A549 (cell line): Measurements from ENCODE around the gene TEC. TPM values are rescaled to one million over a fixed set of nuclear protein-coding genes. Genes with fewer than 3 reads are reported as not detected.
"Not testable (repeated sequence)": the region's sequence is repeated elsewhere in the genome, so short reads cannot be mapped to it uniquely, and the experiment has no call there.

ENCODE experiments used
- ATAC-seq, 2 experiments: fragments of 200-7000 bp in 1 of 2; fragments of >200 bp in 1 of 2; cut with Nextera tagmentation in 1 of 2; cut with Tn5 transposase in 1 of 2; 3 replicates each; pipeline versions ENCODE4 v1.8.0 to v1.9.1; 2018 to 2020; ENCODE audit warnings: mild to moderate bottlenecking in 1 of 2, moderate library complexity in 1 of 2
- CTCF ChIA-PET: fragments of 300-600 bp; sonication (Branson Sonifier 250); formaldehyde crosslinking; extraction: SDS; loops from one replicate; lab custom pipeline; 2021; ENCODE audit warnings: antibody characterized with exemption, inconsistent platforms; lab: Yijun Ruan, JAX
- POLR2A ChIA-PET: fragments of 350-600 bp; formaldehyde crosslinking; extraction: SDS; loops from one replicate; lab custom pipeline; 2021; ENCODE audit warnings: antibody characterized with exemption, inconsistent platforms; lab: Yijun Ruan, JAX
- DNase-seq, 2 experiments: peaks; one replicate each; pipeline versions ENCODE4 v3.0.0 to v3.0.0-alpha.2; 2011 to 2016; ENCODE audit warnings: low read depth in 1 of 2, low spot score in 1 of 2
- FAIRE-seq: peaks from 2 replicates; lab custom pipeline; 2011; peaks lifted over from hg19 to GRCh38; lab: Jason Lieb, UNC
- H3K27ac ChIP-seq, 2 experiments: fragments of >200 bp; sonication (Bioruptor Twin); formaldehyde crosslinking; 3 replicates each; pipeline ENCODE4 v1.5.1; 2016 to 2017
- H3K4me1 ChIP-seq: fragments of >200 bp; sonication (Bioruptor Twin); formaldehyde crosslinking; 3 replicates; pipeline ENCODE4 v1.6.1; 2016
- H3K4me2 ChIP-seq: fragments of >200 bp; sonication (Bioruptor Twin); formaldehyde crosslinking; 3 replicates; pipeline ENCODE4 v1.6.1; 2016
- H3K4me3 ChIP-seq: fragments of >200 bp; sonication (Bioruptor Twin); formaldehyde crosslinking; 3 replicates; pipeline ENCODE4 v1.5.1; 2016
- H3K9me3 ChIP-seq: fragments of >200 bp; sonication (Bioruptor Twin); formaldehyde crosslinking; 3 replicates; pipeline ENCODE4 v1.6.1; 2016
- CBX2 ChIP-seq: fragments of 200-600 bp; sonication (generic); IDR thresholded peaks from 2 replicates; pipeline ENCODE4 v1.6.1; 2016; ENCODE audit warnings: low read depth, mild to moderate bottlenecking, borderline replicate concordance
- CBX8 ChIP-seq: fragments of 200-600 bp; sonication (generic); IDR thresholded peaks from 2 replicates; pipeline ENCODE4 v1.6.1; 2016
- CTCF ChIP-seq: fragments of >200 bp; sonication (Bioruptor Twin); formaldehyde crosslinking; IDR thresholded peaks from 3 replicates; pipeline ENCODE4 v1.5.1; 2016
- GATA3 ChIP-seq: IDR thresholded peaks from 2 replicates; pipeline ENCODE4 v1.6.1; 2012; ENCODE audit warnings: borderline replicate concordance
- HEYL ChIP-seq: fragments of 250-450 bp; sonication (Bioruptor Pico); IDR thresholded peaks from 2 replicates; pipeline ENCODE4 v1.8.0; 2021; ENCODE audit warnings: mild to moderate bottlenecking, moderate library complexity
- KDM5A ChIP-seq: fragments of 200-600 bp; sonication (generic); IDR thresholded peaks from 2 replicates; pipeline ENCODE4 v1.6.1; 2016; ENCODE audit warnings: antibody characterized with exemption, mild to moderate bottlenecking
- MAFK ChIP-seq: fragments of 450-650 bp; IDR thresholded peaks from 2 replicates; pipeline ENCODE4 v1.6.1; 2014; ENCODE audit not compliant: partially characterized antibody
- MYC ChIP-seq: IDR thresholded peaks from 2 replicates; pipeline ENCODE4 v1.6.1; 2012; ENCODE audit warnings: mild to moderate bottlenecking, inconsistent platforms, low read length, improper control_type of control experiment, borderline replicate concordance
- NFE2L2 ChIP-seq: fragments of 150-350 bp; conservative IDR thresholded peaks from 2 replicates; pipeline ENCODE4 v1.6.1; 2014; ENCODE audit warnings: low read length
- PHF8 ChIP-seq: fragments of 200-600 bp; sonication (generic); IDR thresholded peaks from 2 replicates; pipeline ENCODE4 v1.6.1; 2016; ENCODE audit warnings: low read depth, mild to moderate bottlenecking, antibody characterized with exemption, moderate library complexity, borderline replicate concordance
- POLR2A ChIP-seq: IDR thresholded peaks from 2 replicates; pipeline ENCODE4 v1.6.1; 2012; ENCODE audit warnings: mild to moderate bottlenecking, low read length
- RAD21 ChIP-seq, 2 experiments: fragments of >200 bp in 1 of 2; sonication (Bioruptor Twin) in 1 of 2; formaldehyde crosslinking in 1 of 2; IDR thresholded peaks in 1 of 2; conservative IDR thresholded peaks in 1 of 2; 2 replicates in 1 of 2; 3 replicates in 1 of 2; pipeline ENCODE4 v1.6.1; 2012 to 2018; ENCODE audit warnings: inconsistent platforms in 1 of 2
- RARB ChIP-seq: fragments of 250-450 bp; sonication (Bioruptor Pico); IDR thresholded peaks from 2 replicates; pipeline ENCODE4 v1.8.0; 2021; ENCODE audit warnings: mild to moderate bottlenecking, moderate library complexity
- RFX5 ChIP-seq: fragments of 450-650 bp; IDR thresholded peaks from 2 replicates; pipeline ENCODE4 v1.7.1; 2014; ENCODE audit warnings: antibody characterized with exemption, mild to moderate bottlenecking, moderate library complexity
- TP53 ChIP-seq: fragments of 250-450 bp; sonication (Bioruptor Pico); IDR thresholded peaks from 2 replicates; pipeline ENCODE4 v1.5.0; 2021; ENCODE audit warnings: mild to moderate bottlenecking, moderate library complexity
- ZC3H11A ChIP-seq: fragments of 450-650 bp; IDR thresholded peaks from 2 replicates; pipeline ENCODE4 v1.6.1; 2014; ENCODE audit warnings: antibody characterized with exemption, mild to moderate bottlenecking
- ZFP36 ChIP-seq: fragments of 450-650 bp; IDR thresholded peaks from 2 replicates; pipeline ENCODE4 v1.6.1; 2014; ENCODE audit warnings: borderline replicate concordance; ENCODE audit not compliant: partially characterized antibody
- ZNF302 ChIP-seq: fragments of 250-450 bp; sonication (Bioruptor Pico); IDR thresholded peaks from 2 replicates; pipeline ENCODE4 v1.9.0; 2021; ENCODE audit warnings: inconsistent platforms, mild to moderate bottlenecking, moderate library complexity
- WGBS: methylation state at CpG from one replicate; pipeline ENCODE4 v1.1.6; 2017; ENCODE audit errors: missing lambda C conversion rate; 5-methylcytosine and 5-hydroxymethylcytosine counted together
- polyA plus RNA-seq, 4 experiments: library from polyadenylated mRNA; depleted of rRNA in 3 of 4; stranded (reverse); fragments of >200 nt; fragmentation: RNase III in 1 of 4; extraction: RNeasy Plus Mini Kit Qiagen cat#74134 plus additional on column Dnase treatment in 1 of 4; gene quantifications; 2 replicates in 3 of 4; 3 replicates in 1 of 4; pipeline ENCODE4 v1.2.3, GENCODE V29; 2011 to 2017
- TF ChIP-seq, protein P1 (sequence below): fragments of 450-650 bp; IDR thresholded peaks from 2 replicates; pipeline ENCODE4 v1.6.1; 2014; ENCODE audit warnings: antibody characterized with exemption
- TF ChIP-seq, protein P2 (sequence below): IDR thresholded peaks from 2 replicates; pipeline ENCODE4 v1.6.1; 2012; ENCODE audit warnings: low read depth, borderline replicate concordance
- TF ChIP-seq, protein P3 (sequence below): fragments of >200 bp; sonication (Bioruptor Twin); formaldehyde crosslinking; IDR thresholded peaks from 2 replicates; pipeline ENCODE4 v1.6.1; 2016

Gene TEC
- polyA plus RNA-seq, 2 of the 4 experiments (the other 2 are of a cell fraction), result 1.2 to 1.6 TPM

DNA sequence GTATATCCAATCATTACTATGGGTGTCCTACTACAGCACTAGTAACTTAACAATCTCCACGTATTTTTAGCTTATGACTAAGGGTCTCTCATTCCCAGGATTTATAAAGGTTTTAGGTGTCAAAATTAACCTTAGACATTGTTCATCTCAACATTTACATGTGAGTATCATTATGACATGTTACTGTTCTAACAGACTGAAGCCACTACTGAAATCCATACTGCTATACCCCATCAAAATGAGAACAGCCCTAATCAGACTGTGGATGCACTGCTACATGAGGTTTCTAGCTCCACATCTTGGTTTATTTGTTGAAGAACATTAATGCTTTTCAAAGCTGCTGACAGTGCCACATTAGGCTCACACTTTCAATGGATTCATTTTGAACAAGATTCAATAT lies 100.0 kb downstream of the TEC start (continued):
- TF ChIP-seq, protein P1, sequence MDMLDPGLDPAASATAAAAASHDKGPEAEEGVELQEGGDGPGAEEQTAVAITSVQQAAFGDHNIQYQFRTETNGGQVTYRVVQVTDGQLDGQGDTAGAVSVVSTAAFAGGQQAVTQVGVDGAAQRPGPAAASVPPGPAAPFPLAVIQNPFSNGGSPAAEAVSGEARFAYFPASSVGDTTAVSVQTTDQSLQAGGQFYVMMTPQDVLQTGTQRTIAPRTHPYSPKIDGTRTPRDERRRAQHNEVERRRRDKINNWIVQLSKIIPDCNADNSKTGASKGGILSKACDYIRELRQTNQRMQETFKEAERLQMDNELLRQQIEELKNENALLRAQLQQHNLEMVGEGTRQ, result no peak
- no peak for TF ChIP-seq CTCF
- no peak for TF ChIP-seq GATA3
- no peak for TF ChIP-seq MAFK
- TF ChIP-seq CBX8, result no peak
- TF ChIP-seq MYC, result no peak
- TF ChIP-seq, all 56 proteins: peak for 0

DNA sequence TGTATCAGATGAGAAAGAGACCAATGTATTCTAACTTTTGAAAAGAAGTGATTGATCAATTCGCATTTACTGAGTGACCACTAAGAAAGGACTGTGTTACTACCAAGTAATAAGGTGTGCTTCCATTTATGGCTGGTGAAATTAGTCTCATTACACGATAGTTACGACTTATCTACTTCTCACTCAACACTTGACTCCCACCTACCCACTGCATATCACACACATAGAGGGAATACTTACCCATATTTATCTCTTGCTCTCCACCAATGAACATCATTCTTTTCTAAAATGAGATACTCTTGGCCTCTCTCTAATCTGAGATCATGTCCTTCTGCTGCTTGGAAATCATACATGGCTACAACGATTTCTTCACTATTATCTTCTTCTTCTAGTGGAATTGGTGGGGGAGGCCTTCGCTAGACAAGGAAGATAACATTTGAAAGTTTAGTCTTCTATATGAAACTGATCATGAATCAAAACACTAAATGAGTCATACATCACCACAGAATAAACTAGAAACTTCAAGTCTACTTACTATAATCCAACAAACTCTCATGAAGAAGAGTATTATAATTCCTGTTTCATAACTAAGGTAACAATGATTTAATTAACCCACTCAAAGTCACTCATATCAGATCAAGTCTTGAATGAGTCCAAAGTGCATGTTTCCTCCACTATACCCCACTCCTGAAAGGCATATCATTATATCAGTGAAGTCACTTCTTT lies 101.9 kb downstream of the TEC start:
- WGBS, result 66% methylated on average over 5 of the region's 5 CpGs
- TF ChIP-seq POLR2A (no peak), ZC3H11A (no peak), PHF8 (no peak), TP53 (CRISPR knock-in tag) (no peak)
- no peaks in the 10 kb centered on the region for H3K9me3 ChIP-seq
- DNase-seq, result no peak
- no peak for ATAC-seq
- no peak overlapping the region for H3K27ac ChIP-seq
- H3K4me1 ChIP-seq, result peaks cover 10% of the 10 kb centered on the region
- FAIRE-seq, result no peak
- H3K4me3 ChIP-seq, result no peak overlapping the region
- POLR2A ChIA-PET, result no interaction called here
- CTCF ChIA-PET, result no interaction called here
- H3K4me2 ChIP-seq, result no peak overlapping the region

GRCh38 chr4:48164561-48164960 lies 105.1 kb downstream of the TEC start:
- CTCF ChIA-PET, POLR2A ChIA-PET: not testable (repeated sequence)

DNA sequence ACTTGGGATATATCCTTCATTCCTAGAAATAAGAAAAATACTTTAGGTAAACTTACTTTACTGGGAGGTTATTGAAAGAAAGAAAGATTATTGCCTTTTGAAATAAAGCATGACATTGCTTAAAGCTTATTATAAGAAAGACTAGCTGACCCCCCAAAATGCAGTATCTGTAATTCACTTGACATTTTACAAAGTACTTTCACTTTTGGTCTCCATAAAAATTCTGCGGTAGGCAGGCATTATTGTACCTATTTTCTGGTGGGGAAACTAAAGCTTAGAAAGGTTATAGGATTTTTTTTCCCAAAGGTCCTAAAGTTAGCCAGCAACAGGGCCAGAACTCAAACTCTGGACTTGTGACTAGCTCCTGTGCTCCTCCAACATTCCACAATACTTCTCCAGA lies 105.9 kb downstream of the TEC start:
- FAIRE-seq, result no peak
- ATAC-seq, result no peak
- Histone ChIP-seq H3K4me2 (no peak overlapping the region), H3K4me3 (no peak overlapping the region), H3K27ac (no peak overlapping the region; a peak in 1 of 6 replicates), H3K9me3 (no peaks in the 10 kb centered on the region), H3K4me1 (peaks cover 25% of the 10 kb centered on the region)
- ChIA-PET CTCF (no interaction called here), POLR2A (interaction anchor here (0.6 kb wide), 1 partner anchor 36 kb away, joined by 5 read pairs; no protein-coding TSS in a partner anchor)
- no peak for TF ChIP-seq ZNF302 (CRISPR knock-in tag)
- TF ChIP-seq NFE2L2, result no peak
- TF ChIP-seq CBX8, result no peak
- TF ChIP-seq KDM5A, result no peak
- TF ChIP-seq RARB (CRISPR knock-in tag), result no peak
- no peak for TF ChIP-seq HEYL (CRISPR knock-in tag)
- no peak for TF ChIP-seq ZFP36
- TF ChIP-seq, protein P1, result no peak
- TF ChIP-seq RAD21 (conservative IDR thresholded peaks at IDR 0.05 in 1 of 2, IDR thresholded peaks at IDR 0.05 in 1 of 2), result no peak
- TF ChIP-seq CBX2, result no peak
- no peak for TF ChIP-seq RFX5
- no peak for TF ChIP-seq MAFK
- no peak for TF ChIP-seq POLR2A
- TF ChIP-seq, protein P2, sequence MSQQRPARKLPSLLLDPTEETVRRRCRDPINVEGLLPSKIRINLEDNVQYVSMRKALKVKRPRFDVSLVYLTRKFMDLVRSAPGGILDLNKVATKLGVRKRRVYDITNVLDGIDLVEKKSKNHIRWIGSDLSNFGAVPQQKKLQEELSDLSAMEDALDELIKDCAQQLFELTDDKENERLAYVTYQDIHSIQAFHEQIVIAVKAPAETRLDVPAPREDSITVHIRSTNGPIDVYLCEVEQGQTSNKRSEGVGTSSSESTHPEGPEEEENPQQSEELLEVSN, result no peak
- TF ChIP-seq, protein P3, sequence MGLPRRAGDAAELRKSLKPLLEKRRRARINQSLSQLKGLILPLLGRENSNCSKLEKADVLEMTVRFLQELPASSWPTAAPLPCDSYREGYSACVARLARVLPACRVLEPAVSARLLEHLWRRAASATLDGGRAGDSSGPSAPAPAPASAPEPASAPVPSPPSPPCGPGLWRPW, result no peak
- DNase-seq, result no peak
- 78% methylated on average over 1 of the region's 1 CpG for WGBS

More at GRCh38 chr4:48164561-48164960, 105.1 kb downstream of the TEC start:
- H3K4me2 ChIP-seq, DNase-seq, H3K27ac ChIP-seq, ATAC-seq, FAIRE-seq, H3K9me3 ChIP-seq, H3K4me3 ChIP-seq: not testable (repeated sequence)
- WGBS, result 88% methylated on average over 8 of the region's 9 CpGs
- peaks cover 25% of the 10 kb centered on the region for H3K4me1 ChIP-seq
